PFSK-1 (cell line): Measurements from ENCODE around the gene SPEG.

Experiments used
- POLR2AphosphoS5 ChIP-seq: IDR thresholded peaks from 2 replicates; pipeline ENCODE4 v1.6.1; 2012; ENCODE audit warnings: low read depth, mild to moderate bottlenecking, control low read depth, low read length, moderate library complexity
- SIN3A ChIP-seq: IDR thresholded peaks from 2 replicates; pipeline ENCODE4 v1.6.1; 2012; ENCODE audit warnings: mild to moderate bottlenecking, low read length, moderate library complexity, borderline replicate concordance; ENCODE audit not compliant: insufficient read depth
- TAF1 ChIP-seq: IDR thresholded peaks from 2 replicates; pipeline ENCODE4 v1.6.1; 2012; ENCODE audit warnings: low read length, control low read depth, borderline replicate concordance; ENCODE audit not compliant: insufficient read depth
- TF ChIP-seq, protein P1 (sequence below), 2 experiments: IDR thresholded peaks; 2 replicates each; pipeline versions ENCODE4 v1.6.1 to v1.8.0; 2011 to 2012; ENCODE audit warnings: low read depth in 2 of 2, low read length in 2 of 2, control low read depth in 1 of 2, inconsistent platforms in 1 of 2, mild to moderate bottlenecking in 1 of 2, moderate library complexity in 1 of 2; ENCODE audit not compliant: insufficient read depth in 1 of 2

DNA sequence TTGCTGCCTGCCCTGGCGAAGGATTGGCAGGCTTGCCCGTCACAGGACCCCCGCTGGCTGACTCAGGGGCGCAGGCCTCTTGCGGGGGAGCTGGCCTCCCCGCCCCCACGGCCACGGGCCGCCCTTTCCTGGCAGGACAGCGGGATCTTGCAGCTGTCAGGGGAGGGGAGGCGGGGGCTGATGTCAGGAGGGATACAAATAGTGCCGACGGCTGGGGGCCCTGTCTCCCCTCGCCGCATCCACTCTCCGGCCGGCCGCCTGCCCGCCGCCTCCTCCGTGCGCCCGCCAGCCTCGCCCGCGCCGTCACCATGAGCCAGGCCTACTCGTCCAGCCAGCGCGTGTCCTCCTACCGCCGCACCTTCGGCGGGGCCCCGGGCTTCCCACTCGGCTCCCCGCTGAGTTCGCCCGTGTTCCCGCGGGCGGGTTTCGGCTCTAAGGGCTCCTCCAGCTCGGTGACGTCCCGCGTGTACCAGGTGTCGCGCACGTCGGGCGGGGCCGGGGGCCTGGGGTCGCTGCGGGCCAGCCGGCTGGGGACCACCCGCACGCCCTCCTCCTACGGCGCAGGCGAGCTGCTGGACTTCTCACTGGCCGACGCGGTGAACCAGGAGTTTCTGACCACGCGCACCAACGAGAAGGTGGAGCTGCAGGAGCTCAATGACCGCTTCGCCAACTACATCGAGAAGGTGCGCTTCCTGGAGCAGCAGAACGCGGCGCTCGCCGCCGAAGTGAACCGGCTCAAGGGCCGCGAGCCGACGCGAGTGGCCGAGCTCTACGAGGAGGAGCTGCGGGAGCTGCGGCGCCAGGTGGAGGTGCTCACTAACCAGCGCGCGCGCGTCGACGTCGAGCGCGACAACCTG lies 16.3 kb upstream of the SPEG start, which contains the start of gene DES:
- TF ChIP-seq POLR2AphosphoS5, result no peak
- TF ChIP-seq TAF1, result no peak
- TF ChIP-seq SIN3A, result no peak
- TF ChIP-seq, protein P1, sequence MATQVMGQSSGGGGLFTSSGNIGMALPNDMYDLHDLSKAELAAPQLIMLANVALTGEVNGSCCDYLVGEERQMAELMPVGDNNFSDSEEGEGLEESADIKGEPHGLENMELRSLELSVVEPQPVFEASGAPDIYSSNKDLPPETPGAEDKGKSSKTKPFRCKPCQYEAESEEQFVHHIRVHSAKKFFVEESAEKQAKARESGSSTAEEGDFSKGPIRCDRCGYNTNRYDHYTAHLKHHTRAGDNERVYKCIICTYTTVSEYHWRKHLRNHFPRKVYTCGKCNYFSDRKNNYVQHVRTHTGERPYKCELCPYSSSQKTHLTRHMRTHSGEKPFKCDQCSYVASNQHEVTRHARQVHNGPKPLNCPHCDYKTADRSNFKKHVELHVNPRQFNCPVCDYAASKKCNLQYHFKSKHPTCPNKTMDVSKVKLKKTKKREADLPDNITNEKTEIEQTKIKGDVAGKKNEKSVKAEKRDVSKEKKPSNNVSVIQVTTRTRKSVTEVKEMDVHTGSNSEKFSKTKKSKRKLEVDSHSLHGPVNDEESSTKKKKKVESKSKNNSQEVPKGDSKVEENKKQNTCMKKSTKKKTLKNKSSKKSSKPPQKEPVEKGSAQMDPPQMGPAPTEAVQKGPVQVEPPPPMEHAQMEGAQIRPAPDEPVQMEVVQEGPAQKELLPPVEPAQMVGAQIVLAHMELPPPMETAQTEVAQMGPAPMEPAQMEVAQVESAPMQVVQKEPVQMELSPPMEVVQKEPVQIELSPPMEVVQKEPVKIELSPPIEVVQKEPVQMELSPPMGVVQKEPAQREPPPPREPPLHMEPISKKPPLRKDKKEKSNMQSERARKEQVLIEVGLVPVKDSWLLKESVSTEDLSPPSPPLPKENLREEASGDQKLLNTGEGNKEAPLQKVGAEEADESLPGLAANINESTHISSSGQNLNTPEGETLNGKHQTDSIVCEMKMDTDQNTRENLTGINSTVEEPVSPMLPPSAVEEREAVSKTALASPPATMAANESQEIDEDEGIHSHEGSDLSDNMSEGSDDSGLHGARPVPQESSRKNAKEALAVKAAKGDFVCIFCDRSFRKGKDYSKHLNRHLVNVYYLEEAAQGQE (IDR thresholded peaks at IDR 0.05; ENCODE audit: insufficient read depth in 1 of 2, low read depth in 2 of 2, low read length in 2 of 2), result no peak
